Mesodermal cell (in vitro differentiated cells): ENCODE results near the gene CCL21.

Experiments used
- H3K27ac ChIP-seq: 2 replicates; pipeline ENCODE4 v1.7.0; 2013; ENCODE audit warnings: mild to moderate bottlenecking, low read depth, low read length, moderate library complexity; ENCODE audit not compliant: severe bottlenecking
- H3K36me3 ChIP-seq: 2 replicates; pipeline ENCODE4 v1.7.1; 2013; ENCODE audit warnings: mild to moderate bottlenecking, low read length, moderate library complexity; ENCODE audit not compliant: control insufficient read depth, insufficient read depth
- H3K4me1 ChIP-seq: one replicate; pipeline ENCODE4 v1.7.1; 2013; ENCODE audit warnings: mild to moderate bottlenecking, low read length; ENCODE audit not compliant: insufficient read depth, control insufficient read depth, poor library complexity, severe bottlenecking
- H3K4me3 ChIP-seq: 2 replicates; pipeline ENCODE4 v1.7.0; 2013; ENCODE audit warnings: low read length, control low read depth, mild to moderate bottlenecking; ENCODE audit not compliant: insufficient read depth, poor library complexity, severe bottlenecking; ENCODE audit errors: extremely low read depth
- H3K9me3 ChIP-seq: 2 replicates; pipeline ENCODE4 v1.7.1; 2013; ENCODE audit warnings: mild to moderate bottlenecking, low read length, moderate library complexity; ENCODE audit not compliant: control insufficient read depth
- WGBS, 2 experiments: methylation state at CpG; one replicate each; pipeline ENCODE4 v1.1.5; 2013; ENCODE audit warnings: missing lambda C conversion rate in 2 of 2; ENCODE audit not compliant: insufficient coverage in 2 of 2; 5-methylcytosine and 5-hydroxymethylcytosine counted together

Gene CCL21

GRCh38 chr9:34687276-34688030 is 22.5 kb downstream of the CCL21 start:
- H3K9me3 ChIP-seq, result no peaks in the 10 kb centered on the region
- no peaks in the 10 kb centered on the region for H3K4me1 ChIP-seq
- 83 to 87% methylated on average over 9 to 10 of the region's 10 CpGs for WGBS, 2 experiments
- no peaks in the 10 kb centered on the region for H3K36me3 ChIP-seq
- H3K27ac ChIP-seq, result no peak overlapping the region
- no peak overlapping the region for H3K4me3 ChIP-seq

DNA sequence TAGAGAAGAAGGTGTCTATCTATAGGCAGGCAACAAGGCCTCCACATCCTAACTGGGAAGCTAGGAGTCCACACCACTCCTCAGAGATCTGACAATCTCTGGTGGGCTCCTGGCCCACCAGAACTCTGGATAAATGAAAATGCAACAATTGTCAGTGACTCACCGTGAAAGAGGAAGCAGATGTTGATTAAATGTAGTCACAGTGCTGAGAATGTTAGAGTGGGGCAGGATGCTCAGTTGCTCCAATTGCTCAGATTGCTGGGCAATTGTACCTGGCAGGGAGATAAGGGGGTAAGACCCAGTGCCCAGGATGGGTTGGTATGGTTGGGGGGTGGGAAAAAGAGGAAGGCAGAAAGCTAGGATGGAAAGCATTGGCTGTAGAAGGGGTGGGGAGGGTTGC is 23.2 kb downstream of the CCL21 start:
- no peaks in the 10 kb centered on the region for H3K9me3 ChIP-seq
- WGBS, 2 experiments, result 85 to 92% methylated on average over 1 of the region's 1 CpG
- H3K36me3 ChIP-seq, result peaks cover 2% of the 10 kb centered on the region
- no peaks in the 10 kb centered on the region for H3K4me1 ChIP-seq
- H3K27ac ChIP-seq, result no peak overlapping the region
- H3K4me3 ChIP-seq, result no peak overlapping the region

- 90 to 98% methylated on average over 3 to 5 of the region's 5 CpGs for WGBS, 2 experiments
- no peak overlapping the region for H3K27ac ChIP-seq
- H3K9me3 ChIP-seq, result no peaks in the 10 kb centered on the region
- H3K36me3 ChIP-seq, result peaks cover 2% of the 10 kb centered on the region
- no peaks in the 10 kb centered on the region for H3K4me1 ChIP-seq
- no peak overlapping the region for H3K4me3 ChIP-seq
Measured at GRCh38 chr9:34686231-34686630, 23.7 kb downstream of the CCL21 start.

- Histone ChIP-seq H3K4me1 (no peaks in the 10 kb centered on the region), H3K4me3 (no peak overlapping the region), H3K27ac (no peak overlapping the region), H3K9me3 (no peaks in the 10 kb centered on the region), H3K36me3 (peaks cover 2% of the 10 kb centered on the region)
- 100% methylated on average over 2 of the region's 4 CpGs; no CpG with 5 or more reads in 1 of the 2 experiments for WGBS, 2 experiments
Measured at GRCh38 chr9:34685591-34685990, 24.3 kb downstream of the CCL21 start.

DNA sequence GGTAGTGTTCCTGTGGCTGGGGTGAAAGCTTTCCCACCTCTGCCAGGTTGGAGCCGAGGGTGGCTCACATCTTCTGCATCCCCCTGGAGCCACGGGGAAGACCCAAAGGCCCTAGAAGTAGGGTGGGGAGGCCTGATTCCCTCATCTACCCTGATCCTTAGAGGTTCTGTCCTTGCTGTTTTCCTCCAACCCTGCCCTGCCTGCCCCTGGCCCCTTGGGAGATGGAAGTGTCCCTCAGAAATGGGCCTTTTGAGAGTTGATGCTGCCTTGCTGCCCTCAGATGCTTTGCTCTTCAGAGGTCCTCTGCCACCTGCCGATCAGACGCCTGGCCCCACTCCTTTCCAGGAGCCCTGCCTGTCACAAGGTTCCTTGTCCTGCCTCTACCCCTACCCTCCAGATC is 25.1 kb downstream of the CCL21 start:
- Histone ChIP-seq H3K27ac (no peak overlapping the region), H3K4me1 (no peaks in the 10 kb centered on the region), H3K36me3 (peaks cover 2% of the 10 kb centered on the region), H3K4me3 (no peak overlapping the region), H3K9me3 (no peaks in the 10 kb centered on the region)
- WGBS, 2 experiments, result 92 to 97% methylated on average over 2 of the region's 4 CpGs

DNA sequence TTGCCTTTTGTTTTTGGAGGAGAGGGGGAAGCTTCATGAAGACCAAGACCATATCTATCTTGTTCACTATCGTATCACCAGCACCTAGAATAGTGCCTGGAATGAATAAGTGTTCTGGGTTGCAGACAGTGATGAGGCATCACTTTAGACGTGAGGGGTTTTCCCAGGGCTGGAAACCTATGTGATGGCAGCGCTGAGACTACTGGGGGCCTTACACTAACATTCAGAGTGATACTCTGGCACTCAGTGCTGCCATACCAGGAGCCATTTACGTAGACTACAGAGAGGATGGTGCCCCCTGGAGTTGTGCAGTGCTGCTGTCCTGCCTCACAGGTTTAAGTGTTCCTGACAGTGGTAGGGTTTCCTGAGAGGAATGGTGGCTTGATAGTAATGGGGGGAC is 25.8 kb downstream of the CCL21 start:
- H3K27ac ChIP-seq, result no peak overlapping the region
- no peaks in the 10 kb centered on the region for H3K9me3 ChIP-seq
- no peak overlapping the region for H3K4me3 ChIP-seq
- H3K4me1 ChIP-seq, result no peaks in the 10 kb centered on the region
- peaks cover 2% of the 10 kb centered on the region for H3K36me3 ChIP-seq
- WGBS, 2 experiments, result 90 to 96% methylated on average over 3 of the region's 4 CpGs

DNA sequence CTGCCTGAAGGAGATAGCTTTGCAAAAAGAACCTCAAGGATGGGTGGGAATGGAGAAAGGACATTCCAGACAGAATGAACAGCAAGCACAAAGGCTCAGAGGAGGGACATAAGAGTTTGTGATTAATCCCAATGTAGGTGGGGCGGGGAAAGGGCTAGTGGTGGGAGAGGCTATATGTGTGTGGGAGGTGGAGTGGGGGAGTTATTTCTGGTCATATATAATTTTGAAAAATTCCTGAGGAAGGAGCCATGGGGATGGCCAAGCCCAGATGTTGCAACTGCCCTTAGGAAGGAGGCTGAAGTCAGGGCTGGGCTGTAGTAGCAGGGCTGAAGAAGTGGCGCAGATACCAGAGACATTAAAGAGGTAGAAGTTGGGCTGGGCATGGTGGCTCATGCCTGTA is 34.1 kb downstream of the CCL21 start:
- 90 to 100% methylated on average over 2 of the region's 2 CpGs for WGBS, 2 experiments
- no peaks in the 10 kb centered on the region for H3K4me1 ChIP-seq
- no peak overlapping the region for H3K4me3 ChIP-seq
- H3K36me3 ChIP-seq, result no peaks in the 10 kb centered on the region
- H3K27ac ChIP-seq, result no peak overlapping the region
- H3K9me3 ChIP-seq, result no peaks in the 10 kb centered on the region

DNA sequence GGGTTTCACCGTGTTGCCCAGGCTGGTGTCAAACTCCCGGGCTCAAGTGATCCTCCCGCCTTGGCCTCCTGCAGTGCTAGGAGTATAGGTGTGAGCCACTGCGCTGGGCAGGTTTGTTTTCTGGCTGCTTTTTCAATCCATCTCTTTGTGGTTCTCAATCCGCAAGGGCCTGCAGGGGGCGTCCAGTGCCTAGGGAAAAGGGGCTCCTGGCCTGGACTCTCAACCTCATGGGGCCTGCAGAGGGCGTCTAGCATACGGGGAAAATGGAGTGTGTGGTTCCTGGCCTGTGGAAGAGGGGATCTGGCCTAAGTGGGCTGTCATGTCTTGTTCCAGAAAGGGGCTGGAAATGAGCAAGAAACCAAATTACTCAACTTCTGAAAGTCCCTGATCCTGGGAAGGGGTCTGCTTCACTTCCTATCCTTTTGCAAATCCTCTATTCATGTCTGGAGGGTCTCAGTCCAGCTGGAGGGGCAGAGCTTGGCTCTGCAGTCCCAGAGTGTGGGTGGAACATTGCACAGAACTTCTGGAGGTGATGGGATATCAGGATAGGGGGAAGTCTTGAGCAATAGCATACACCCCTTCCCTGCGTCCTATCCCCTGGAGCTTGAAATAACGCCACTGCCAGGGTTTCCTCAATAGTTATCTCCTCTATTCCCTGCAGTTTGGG is 34.8 kb downstream of the CCL21 start:
- Histone ChIP-seq H3K27ac (no peak overlapping the region), H3K4me1 (no peaks in the 10 kb centered on the region)
- WGBS, 2 experiments, result 31 to 71% methylated on average over 4 to 7 of the region's 10 CpGs

GRCh38 chr9:34674440-34674839 is 35.5 kb downstream of the CCL21 start:
- H3K4me3 ChIP-seq, result no peak overlapping the region
- whole genome bisulfite sequencing, 2 experiments, result 80 to 83% methylated on average over 1 to 3 of the region's 3 CpGs
- no peaks in the 10 kb centered on the region for H3K4me1 ChIP-seq
- peaks cover 12% of the 10 kb centered on the region for H3K9me3 ChIP-seq
- no peak overlapping the region for H3K27ac ChIP-seq
- peaks cover 3% of the 10 kb centered on the region for H3K36me3 ChIP-seq

More for the DNA sequence above, 34.8 kb downstream of the CCL21 start:
- Histone ChIP-seq H3K36me3 (no peaks in the 10 kb centered on the region), H3K9me3 (peaks cover 6% of the 10 kb centered on the region), H3K4me3 (no peak overlapping the region)

- Histone ChIP-seq H3K4me1 (no peaks in the 10 kb centered on the region), H3K9me3 (peaks cover 13% of the 10 kb centered on the region), H3K27ac (no peak overlapping the region), H3K4me3 (no peak overlapping the region), H3K36me3 (peaks cover 20% of the 10 kb centered on the region)
- WGBS, 2 experiments, result no CpG with 5 or more reads among the region's 1 CpG
Measured at GRCh38 chr9:34671307-34671706, 38.6 kb downstream of the CCL21 start.
